HG03575 (cell line): Measurements from ENCODE around the gene DLGAP1.
"Not testable (repeated sequence)": the region's sequence is repeated elsewhere in the genome, so short reads cannot be mapped to it uniquely, and the experiment has no call there.

ENCODE experiments used
- ATAC-seq: cut with Tn5 transposase; IDR thresholded peaks from one replicate; pipeline ENCODE4 v1.9.1; 2021; ENCODE audit not compliant: unreplicated experiment, insufficient number of reproducible peaks, low FRiP score; ENCODE audit errors: extremely low read depth

The DLGAP1 gene

GRCh38 chr18:4309227-4309626 is 145.9 kb downstream of the DLGAP1 start:
- no peak for ATAC-seq

DNA sequence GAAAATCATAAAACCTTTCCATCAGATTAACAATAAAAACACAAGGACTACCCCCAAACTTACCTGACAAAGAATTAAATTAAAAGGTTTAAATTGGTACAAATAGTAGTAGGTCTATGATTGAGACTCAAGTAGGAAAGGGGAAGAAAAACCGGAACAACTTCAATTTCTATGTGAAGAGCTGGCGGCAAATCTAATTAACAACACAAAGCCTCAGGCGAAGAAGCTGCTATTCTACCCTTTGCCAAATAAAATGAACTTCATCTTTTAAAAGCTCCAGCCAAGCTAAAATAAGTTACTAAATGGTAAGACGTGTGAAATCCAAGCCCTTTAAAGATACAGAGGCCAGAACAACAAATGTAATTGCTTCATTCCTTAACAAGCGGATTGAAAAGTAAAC is 146.5 kb downstream of the DLGAP1 start:
- ATAC-seq, result no peak

DNA sequence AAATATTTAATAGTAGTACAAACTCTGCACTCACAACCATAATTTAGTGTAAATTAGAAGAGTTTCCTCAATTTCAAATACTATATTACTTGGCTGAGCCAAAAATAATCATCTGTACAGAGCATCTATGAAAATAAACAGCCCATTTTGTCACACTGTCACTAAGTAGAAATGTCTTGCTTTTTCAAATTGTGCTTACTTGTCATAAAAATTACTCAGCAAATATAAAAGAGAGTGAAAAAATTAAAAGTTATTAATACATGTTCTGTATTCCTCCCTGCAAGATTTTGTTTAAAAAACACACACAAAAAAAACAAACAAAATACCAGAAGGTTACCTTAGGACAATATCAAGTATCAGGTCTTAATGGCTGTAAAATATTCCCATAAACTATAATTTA is 155.7 kb downstream of the DLGAP1 start:
- ATAC-seq, result no peak

DNA sequence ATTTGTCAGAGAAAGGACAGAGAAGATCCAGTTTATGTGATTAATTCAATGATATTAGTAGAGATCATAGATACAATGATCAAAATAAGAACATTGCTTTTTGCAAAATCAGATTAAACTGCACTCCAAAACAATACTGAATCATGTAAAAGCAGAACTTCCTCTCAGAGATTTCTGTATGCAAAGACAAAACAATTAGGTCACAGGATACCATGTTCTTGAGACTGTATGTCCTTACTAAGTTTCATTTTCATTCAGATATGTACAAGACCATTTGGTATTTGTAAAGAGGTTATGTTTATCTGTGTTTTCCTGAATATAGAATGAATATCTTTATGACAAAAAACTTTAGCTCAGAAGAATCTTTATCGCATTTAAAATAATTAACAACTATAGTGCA is 161.8 kb downstream of the DLGAP1 start:
- ATAC-seq, result no peak

DNA sequence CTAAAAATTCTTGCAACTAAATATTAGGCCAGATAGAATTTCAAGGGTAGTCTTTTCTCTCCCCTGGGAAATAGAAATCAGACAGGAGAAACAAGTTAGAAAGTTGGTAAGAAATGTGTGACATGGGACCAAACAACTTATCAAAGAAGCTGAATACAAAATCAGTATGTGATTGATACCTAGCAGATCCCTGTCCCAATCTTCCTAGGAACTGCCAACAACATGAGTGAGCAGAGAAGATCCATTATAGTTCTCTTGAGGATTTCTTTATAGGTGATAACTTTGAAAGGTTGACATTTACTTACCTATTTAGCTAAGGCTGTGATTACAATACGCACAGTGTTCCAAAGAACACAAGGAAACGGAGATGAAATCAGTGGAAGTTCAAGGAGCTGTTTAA is 162.4 kb downstream of the DLGAP1 start:
- ATAC-seq, result no peak

DNA sequence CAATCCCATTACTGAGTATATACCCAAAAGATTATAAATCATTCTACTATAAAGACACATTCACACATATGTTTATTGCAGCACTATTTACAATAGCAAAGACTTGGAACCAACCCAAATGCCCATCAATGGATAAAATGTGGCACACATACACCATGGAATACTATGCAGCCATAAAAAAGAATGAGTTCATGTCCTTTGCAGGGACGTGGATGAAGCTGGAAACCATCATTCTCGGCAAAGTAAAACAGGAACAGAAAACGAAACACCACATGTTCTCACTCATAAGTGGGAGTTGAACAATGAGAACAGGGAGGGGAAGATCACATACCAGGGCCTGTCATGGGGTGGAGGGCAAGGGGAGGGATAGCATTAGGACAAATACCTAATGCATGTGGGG is 167.8 kb downstream of the DLGAP1 start:
- ATAC-seq, result not testable (repeated sequence)

DNA sequence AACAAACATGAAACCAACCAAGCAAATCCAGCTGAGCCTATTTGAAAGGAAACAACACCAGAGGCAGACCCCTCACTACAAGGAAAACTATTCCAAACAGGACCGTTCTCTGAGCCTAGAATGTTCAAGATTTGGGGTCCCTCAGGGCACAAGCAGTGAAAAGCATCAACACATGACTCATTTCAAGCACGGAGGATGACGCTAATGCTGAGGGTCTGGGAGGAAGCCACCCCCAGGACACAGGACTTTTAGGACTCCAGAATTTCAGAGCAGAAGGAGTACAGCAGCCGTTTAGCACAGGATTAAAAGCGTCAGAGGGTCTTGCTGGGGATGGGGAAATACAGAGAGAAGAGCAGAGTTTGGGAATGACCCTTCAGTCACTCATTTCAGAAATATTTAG is 168.9 kb downstream of the DLGAP1 start:
- no peak for ATAC-seq

- no peak for ATAC-seq
These were observed 169.6 kb downstream of the DLGAP1 start for GRCh38 chr18:4285525-4285924.

DNA sequence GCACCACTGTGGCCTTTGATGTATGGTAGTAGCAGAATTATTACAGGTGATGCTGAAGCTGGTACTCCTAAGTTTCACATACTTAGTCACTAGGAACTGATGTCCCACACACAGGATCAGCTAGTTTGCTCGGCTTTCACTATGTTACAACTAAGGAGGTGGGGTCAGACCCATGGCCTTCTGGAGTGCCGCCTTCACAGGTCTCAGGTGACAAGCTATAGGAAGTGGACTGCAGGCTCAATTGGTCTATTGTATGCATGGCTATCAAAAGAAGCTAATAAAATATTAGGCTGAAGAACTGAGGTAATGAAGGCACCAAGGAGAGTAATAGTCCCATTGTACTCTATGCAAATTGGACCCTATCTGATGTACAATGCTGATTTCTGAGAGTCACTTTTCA is 170.6 kb downstream of the DLGAP1 start:
- ATAC-seq, result no peak

DNA sequence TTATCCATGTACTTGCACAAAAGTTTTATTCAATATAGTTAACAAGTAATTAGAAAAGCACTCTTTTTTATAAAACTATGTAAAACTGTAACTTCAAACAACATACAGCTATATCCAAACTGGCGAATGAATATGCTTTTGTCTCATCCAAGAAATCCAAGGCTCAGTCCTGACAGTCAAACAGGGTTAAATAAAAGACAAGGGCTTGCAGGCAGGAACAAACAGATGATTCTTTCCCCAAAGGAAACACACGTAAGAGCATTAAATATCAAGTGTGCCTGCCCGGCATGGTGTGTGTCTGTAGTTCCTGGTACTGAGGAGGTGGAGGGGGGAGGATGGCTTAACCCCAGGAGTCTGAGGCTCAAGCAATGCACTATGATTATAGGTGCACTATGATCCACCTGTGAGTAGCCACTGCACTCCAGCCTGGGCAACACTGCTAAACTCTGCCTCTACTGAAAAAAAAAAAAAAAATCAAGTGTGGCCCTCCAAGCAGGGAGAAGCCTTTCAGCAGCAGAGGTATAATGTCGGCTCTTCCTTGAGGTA is 171.3 kb downstream of the DLGAP1 start:
- ATAC-seq, result no peak

DNA sequence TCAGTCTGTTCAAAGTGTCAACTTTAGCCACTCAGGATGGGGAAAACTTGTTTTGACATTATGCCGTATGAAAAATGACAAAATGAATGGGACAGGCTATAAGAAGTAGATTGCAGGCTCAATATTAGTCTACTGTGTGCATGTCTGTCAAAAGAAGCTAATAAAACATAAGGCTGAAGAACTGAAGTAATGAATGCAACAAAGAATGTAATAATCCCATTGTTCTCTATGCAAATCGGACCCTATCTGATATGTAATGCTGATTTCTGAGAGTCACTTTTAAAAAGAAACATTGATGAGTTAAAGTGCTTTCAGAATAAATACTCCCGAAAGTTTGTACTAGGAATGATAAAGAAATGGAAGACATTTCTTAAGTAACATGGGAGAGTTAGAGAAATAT is 172.2 kb downstream of the DLGAP1 start:
- no peak for ATAC-seq

DNA sequence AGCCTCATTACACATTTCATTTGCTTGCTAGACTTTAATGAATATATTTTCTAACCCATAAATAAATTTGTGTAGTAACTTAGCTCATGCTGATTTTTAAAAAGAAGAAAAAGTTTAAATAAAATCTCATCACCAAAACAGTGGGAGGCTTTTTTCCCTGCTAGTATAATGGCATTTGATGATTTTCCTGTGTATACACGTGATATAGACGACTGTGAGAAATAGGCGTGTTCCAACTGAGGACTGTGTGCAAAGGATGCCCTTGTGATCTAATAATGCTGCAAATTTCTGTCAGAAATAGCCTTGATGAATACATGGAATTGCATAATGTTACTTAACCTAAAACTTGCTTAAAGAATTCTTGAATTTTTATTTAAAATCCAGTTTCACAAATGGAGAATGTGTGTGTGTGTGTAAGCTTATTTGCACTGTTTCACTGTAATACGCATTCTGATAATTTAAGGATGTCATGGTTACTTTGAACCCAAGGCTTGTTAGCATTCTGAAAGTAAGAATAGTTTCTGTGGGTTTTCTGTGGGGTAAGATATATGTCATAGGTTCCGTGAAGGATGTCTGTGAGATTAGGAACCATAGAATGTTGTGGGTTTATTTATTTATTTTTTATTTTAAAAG is 178.0 kb downstream of the DLGAP1 start:
- no peak for ATAC-seq

GRCh38 chr18:4271952-4272351 is 183.2 kb downstream of the DLGAP1 start:
- no peak for ATAC-seq

- no peak for ATAC-seq
These were observed 184.1 kb downstream of the DLGAP1 start for GRCh38 chr18:4270988-4271387.

DNA sequence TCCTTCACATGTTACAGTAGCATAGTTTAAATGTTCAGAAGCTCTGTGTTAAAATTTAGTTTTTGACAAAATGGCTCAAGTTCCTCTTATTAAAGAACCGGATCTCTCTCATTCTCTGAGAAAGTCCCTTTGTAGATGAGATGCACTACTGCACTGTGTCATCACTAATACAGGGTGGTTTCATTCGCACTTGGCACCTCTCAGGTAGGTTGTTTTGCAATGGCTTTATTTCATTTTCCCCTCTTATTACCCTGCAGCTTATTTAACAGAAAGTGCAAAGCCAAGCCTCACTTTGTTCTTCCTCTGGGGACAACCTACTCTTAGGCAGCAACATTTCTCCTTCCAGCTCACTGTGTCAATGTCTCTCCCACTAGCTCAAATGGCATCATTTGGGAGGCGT is 185.1 kb downstream of the DLGAP1 start:
- no peak for ATAC-seq

DNA sequence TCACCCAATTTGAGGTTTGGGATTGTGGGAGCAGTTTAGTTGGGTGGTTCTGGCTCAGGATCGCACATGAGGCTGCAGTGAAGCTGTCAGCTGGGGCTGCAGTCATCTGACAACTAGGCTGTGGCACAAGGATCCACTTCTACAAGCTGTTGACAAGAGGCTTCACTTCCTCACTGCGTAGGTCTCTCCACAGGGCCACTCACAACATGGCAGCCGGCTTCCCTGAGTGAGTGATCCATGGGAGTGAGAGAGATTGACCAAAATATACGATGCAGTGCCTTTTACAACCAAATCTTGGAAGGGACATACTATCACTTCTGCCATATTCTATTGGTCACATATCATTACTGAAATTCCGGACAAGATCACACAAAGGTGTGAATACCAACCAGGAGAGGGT is 187.5 kb downstream of the DLGAP1 start:
- ATAC-seq, result no peak

- no peak for ATAC-seq
These were observed 190.7 kb downstream of the DLGAP1 start for GRCh38 chr18:4264347-4264791.

DNA sequence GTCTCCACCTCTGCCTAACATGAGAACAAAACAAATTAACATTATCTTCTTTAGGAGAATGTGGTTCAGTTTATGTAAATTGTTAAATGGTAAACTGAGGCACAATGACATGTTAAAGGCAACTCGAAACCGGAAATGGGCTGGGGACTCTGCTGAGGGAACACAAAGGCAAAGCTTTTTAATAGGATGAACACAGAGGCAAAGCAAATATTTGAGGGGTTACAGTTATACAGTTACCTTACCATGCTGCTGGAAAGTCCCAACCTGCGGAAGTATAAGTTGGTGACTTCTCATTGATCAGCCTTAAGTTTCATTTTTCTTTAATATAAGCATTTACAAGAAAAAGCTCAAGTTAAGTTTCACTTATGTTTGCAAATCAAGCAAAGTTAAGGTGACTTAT is 195.0 kb downstream of the DLGAP1 start:
- no peak for ATAC-seq

- no peak for ATAC-seq
These were observed 198.2 kb downstream of the DLGAP1 start for GRCh38 chr18:4256766-4257417.

DNA sequence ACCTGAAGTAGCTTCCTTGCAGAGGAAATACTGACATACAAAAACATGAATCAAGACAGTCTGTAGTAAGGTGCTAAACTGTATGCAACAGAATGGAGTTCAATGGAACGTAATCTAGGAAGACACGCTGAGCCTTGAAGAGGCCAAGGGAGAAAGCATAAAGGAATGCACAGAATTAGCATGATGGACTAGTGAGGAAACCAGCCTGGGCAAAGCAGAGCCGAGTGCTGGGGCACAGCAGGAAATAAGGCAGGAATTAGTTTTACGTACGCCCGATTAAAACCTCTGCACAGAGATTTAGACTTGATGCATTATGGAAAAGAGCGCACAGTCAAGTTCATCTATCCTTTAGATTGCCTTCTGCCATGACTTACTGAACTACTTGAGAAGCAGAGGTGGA is 200.3 kb downstream of the DLGAP1 start:
- ATAC-seq, result no peak

- no peak for ATAC-seq
These were observed 202.3 kb downstream of the DLGAP1 start for GRCh38 chr18:4252829-4253228.
